Measurements from ENCODE around the gene PDK4. TPM values are rescaled to one million over a fixed set of nuclear protein-coding genes. Genes with fewer than 3 reads are reported as not detected.

PDK4 gene
- total and polyA plus RNA-seq, 9 of the 15 experiments (the other 6 are each of a cell fraction or from before 2014, with no cell fraction given), result 0.03 to 0.24 (median 0.08) TPM; not detected in 2

DNA sequence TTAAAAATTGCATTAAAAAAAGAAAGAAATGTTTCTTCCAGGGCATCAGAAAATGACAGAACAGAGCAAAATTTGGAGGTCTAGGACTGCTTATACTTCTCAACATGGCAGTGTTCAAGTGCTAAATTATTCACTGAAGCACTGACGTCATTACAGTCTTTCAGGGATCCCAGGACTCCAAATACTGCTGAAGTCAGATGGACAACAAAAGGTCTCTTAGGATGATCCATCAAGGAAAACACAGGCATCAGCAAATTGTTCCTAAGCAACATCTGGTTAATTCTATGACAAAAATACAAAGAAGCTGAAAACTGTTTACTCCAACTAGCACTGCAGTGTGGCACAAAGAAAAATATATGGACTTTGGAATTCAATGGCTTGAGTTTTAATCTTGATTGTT, 52.1 kb downstream of the PDK4 start:
- H3K79me2 ChIP-seq (ENCODE audit: control insufficient read depth, insufficient read depth, low read length), result no peaks in the 10 kb centered on the region
- H4K20me1 ChIP-seq (replicated peaks; ENCODE audit: control insufficient read depth, insufficient read depth, low read length), result no peaks in the 10 kb centered on the region
- no peak overlapping the region for H3K4me2 ChIP-seq (ENCODE audit: insufficient read depth, low read length)
- ATAC-seq, result no peak
- no peak for TF ChIP-seq DDX20 (tag; IDR thresholded peaks at IDR 0.05; ENCODE audit: low read depth)
- TF ChIP-seq ZNF316 (IDR thresholded peaks at IDR 0.05), result 0 out of 2 replicates have a peak, but pooled peaks have one; percentile 3
- no peak for TF ChIP-seq SMAD4 (CRISPR knock-in tag; conservative IDR thresholded peaks at IDR 0.05)
- BruUV-seq (replicated peaks), result no TSS peak
- no peak overlapping the region for H3K4me3 ChIP-seq
- no peak for DNase-seq (ENCODE audit: extremely low read depth in 1 of 4, low spot score in 3 of 4)
- no peak for FAIRE-seq
- CTCF ChIA-PET (ENCODE audit: low intra/inter-chr PET ratio), result interaction anchor here (1.5 kb wide), 2 partner anchors 140 to 143 kb away, joined by 4 to 12 read pairs; no protein-coding TSS in a partner anchor
- H3K9me3 ChIP-seq (replicated peaks; ENCODE audit: control insufficient read depth, insufficient read depth, low read depth, low read length), result no peaks in the 10 kb centered on the region
- H3K27ac ChIP-seq (ENCODE audit: extremely low read depth, low read depth, low read length), result no peak overlapping the region
- H3K27me3 ChIP-seq (ENCODE audit: control insufficient read depth in 2 of 2, insufficient read depth in 2 of 2, low read length in 2 of 2), result no peaks in the 10 kb centered on the region; a peak in 1 of 5 replicates
- H3K9me1 ChIP-seq (ENCODE audit: control insufficient read depth, insufficient read depth, low read length), result no peaks in the 10 kb centered on the region
- 0% methylated on average over 1 of the region's 1 CpG for WGBS (ENCODE audit: insufficient coverage, low coverage, missing lambda C conversion rate)
- H2AFZ ChIP-seq (ENCODE audit: low read depth, low read length), result no peak overlapping the region
- no peak overlapping the region for H3K9ac ChIP-seq (ENCODE audit: insufficient read depth in 1 of 2, low read depth in 2 of 2, low read length in 2 of 2)
- in situ Hi-C loops (cut with MboI) (loop anchor here (5.0 kb wide), 1 partner anchor 138 kb away; no protein-coding TSS in a partner anchor), intact Hi-C loops (cut with micrococcal nuclease) (no loop called here)
- no peaks in the 10 kb centered on the region for H3K36me3 ChIP-seq (ENCODE audit: control insufficient read depth, insufficient read depth, low read length)
- POLR2A ChIA-PET, result no interaction called here
- no peaks in the 10 kb centered on the region for H3K4me1 ChIP-seq (replicated peaks in 1 of 2; ENCODE audit: control insufficient read depth in 2 of 2, insufficient read depth in 2 of 2, low read length in 2 of 2)

DNA sequence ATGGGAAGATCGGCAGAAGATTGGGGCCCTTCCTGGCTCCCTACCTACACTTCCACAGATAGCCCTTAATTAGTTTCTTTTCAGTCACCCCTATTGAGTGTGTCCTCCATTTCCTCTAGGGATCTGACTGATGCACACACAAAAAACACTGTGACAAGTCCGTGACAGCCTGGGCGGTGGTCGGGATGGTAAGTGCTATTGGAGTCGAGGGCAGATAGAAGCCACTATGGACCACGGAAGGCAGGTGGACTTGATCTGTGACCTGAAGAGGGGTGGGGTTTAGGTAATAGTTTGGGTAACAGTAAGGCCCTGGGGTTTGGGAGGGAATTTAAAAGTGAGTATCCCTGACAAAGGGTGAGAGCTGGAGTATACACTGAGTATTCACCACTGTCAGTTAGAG, 53.0 kb downstream of the PDK4 start:
- no peak overlapping the region for H2AFZ ChIP-seq (ENCODE audit: low read depth, low read length)
- H3K27ac ChIP-seq (ENCODE audit: extremely low read depth, low read depth, low read length), result no peak overlapping the region
- no TSS peak for BruUV-seq (replicated peaks)
- no peaks in the 10 kb centered on the region for H3K9me1 ChIP-seq (ENCODE audit: control insufficient read depth, insufficient read depth, low read length)
- H3K9me3 ChIP-seq (replicated peaks; ENCODE audit: control insufficient read depth, insufficient read depth, low read depth, low read length), result no peaks in the 10 kb centered on the region
- FAIRE-seq (no peak), DNase-seq (ENCODE audit: extremely low read depth in 1 of 4, low spot score in 3 of 4) (no peak), ATAC-seq (no peak)
- no peak for TF ChIP-seq ETS2 (tag; IDR thresholded peaks at IDR 0.05; ENCODE audit: borderline replicate concordance, poor library complexity, severe bottlenecking)
- no peak for TF ChIP-seq SAP30 (IDR thresholded peaks at IDR 0.05; ENCODE audit: borderline replicate concordance, insufficient read depth, low read depth, low read length, poor library complexity, severe bottlenecking)
- no peak for TF ChIP-seq SMC3 (conservative IDR thresholded peaks at IDR 0.05; ENCODE audit: insufficient read depth, low read depth, low read length)
- POLR2A ChIA-PET, result no interaction called here
- in situ Hi-C loops (cut with MboI), result loop anchor here (5.0 kb wide), 1 partner anchor 139 kb away; no protein-coding TSS in a partner anchor
- no peak overlapping the region for H3K4me3 ChIP-seq
- 2% methylated on average over 6 of the region's 6 CpGs for WGBS (ENCODE audit: insufficient coverage, low coverage, missing lambda C conversion rate)
- intact Hi-C loops (cut with micrococcal nuclease), result no loop called here
- no peaks in the 10 kb centered on the region for H3K4me1 ChIP-seq (replicated peaks in 1 of 2; ENCODE audit: control insufficient read depth in 2 of 2, insufficient read depth in 2 of 2, low read length in 2 of 2)
- CTCF ChIA-PET (ENCODE audit: low intra/inter-chr PET ratio), result interaction anchor here (0.6 to 1.5 kb wide), 2 partner anchors 141 to 328 kb away, joined by 3 to 4 read pairs; no protein-coding TSS in a partner anchor
- no peaks in the 10 kb centered on the region for H3K36me3 ChIP-seq (ENCODE audit: control insufficient read depth, insufficient read depth, low read length)
- H3K4me2 ChIP-seq (ENCODE audit: insufficient read depth, low read length), result no peak overlapping the region
- H3K9ac ChIP-seq (ENCODE audit: insufficient read depth in 1 of 2, low read depth in 2 of 2, low read length in 2 of 2), result no peak overlapping the region
- H4K20me1 ChIP-seq (replicated peaks; ENCODE audit: control insufficient read depth, insufficient read depth, low read length), result no peaks in the 10 kb centered on the region
- H3K79me2 ChIP-seq (ENCODE audit: control insufficient read depth, insufficient read depth, low read length), result no peaks in the 10 kb centered on the region
- no peaks in the 10 kb centered on the region for H3K27me3 ChIP-seq (ENCODE audit: control insufficient read depth in 2 of 2, insufficient read depth in 2 of 2, low read length in 2 of 2)

Measured in K562 (cell line).